Hippocampal formation (tissue), 2 donors: ENCODE data around the gene EPB41L2.
"Not testable (repeated sequence)": the region's sequence is repeated elsewhere in the genome, so short reads cannot be mapped to it uniquely, and the experiment has no call there.

ENCODE experiments used
- DNase-seq, 2 donors: peaks; one replicate each; lab custom pipeline; 2025; lab: John Stamatoyannopoulos, UW

Gene EPB41L2

GRCh38 chr6:131063028-131063763 lies at the start of gene EPB41L2:
Gene EPB41L2, minus strand, starts transcription at chr6:131063245. Its CDS starts 106,760 bp downstream, at chr6:130956485.
- peak; percentile 84 to 89 for DNase-seq

GRCh38 chr6:131112249-131112648 lies 49.2 kb upstream of the EPB41L2 start:
- DNase-seq = no peak

GRCh38 chr6:131107151-131107550 lies 44.1 kb upstream of the EPB41L2 start:
- DNase-seq = no peak

- DNase-seq = peak in 1 of 2 donors; percentile 0
These were observed 40.9 kb upstream of the EPB41L2 start for GRCh38 chr6:131103901-131104300.

- DNase-seq = no peak
These were observed 40.3 kb upstream of the EPB41L2 start for GRCh38 chr6:131103296-131103695.

- no peak for DNase-seq
These were observed 39.1 kb upstream of the EPB41L2 start for GRCh38 chr6:131101911-131102680.

GRCh38 chr6:131096786-131097185 lies 33.7 kb upstream of the EPB41L2 start:
- DNase-seq = no peak

- DNase-seq = no peak
These were observed 30.3 kb upstream of the EPB41L2 start for GRCh38 chr6:131093334-131093733.

GRCh38 chr6:131091944-131092343 lies 28.9 kb upstream of the EPB41L2 start:
- not testable (repeated sequence) for DNase-seq

GRCh38 chr6:131090339-131090738 lies 27.3 kb upstream of the EPB41L2 start:
- not testable (repeated sequence) for DNase-seq

- DNase-seq = no peak
These were observed 21.9 kb upstream of the EPB41L2 start for GRCh38 chr6:131084982-131085381.

GRCh38 chr6:131083687-131084086 lies 20.6 kb upstream of the EPB41L2 start:
- no peak for DNase-seq

- no peak for DNase-seq
These were observed 19.3 kb upstream of the EPB41L2 start for GRCh38 chr6:131082335-131082734.

GRCh38 chr6:131080084-131080483 lies 17.0 kb upstream of the EPB41L2 start:
- DNase-seq = no peak

GRCh38 chr6:131073577-131073976 lies 10.5 kb upstream of the EPB41L2 start:
- DNase-seq = no peak

GRCh38 chr6:131070061-131070460 lies 7.0 kb upstream of the EPB41L2 start:
- no peak for DNase-seq

GRCh38 chr6:131068165-131068564 lies 5.1 kb upstream of the EPB41L2 start:
- DNase-seq = no peak

- no peak for DNase-seq
These were observed 4.5 kb upstream of the EPB41L2 start for GRCh38 chr6:131067521-131067920.

- DNase-seq = no peak
These were observed 2.8 kb upstream of the EPB41L2 start for GRCh38 chr6:131065824-131066171.

- no peak for DNase-seq
These were observed 2.2 kb upstream of the EPB41L2 start for GRCh38 chr6:131065112-131065823.

- peak in 1 of 2 donors; percentile 53 for DNase-seq
These were observed 773 bp upstream of the EPB41L2 start for GRCh38 chr6:131063764-131064272.

GRCh38 chr6:131062241-131063027 lies 611 bp downstream of the EPB41L2 start:
- DNase-seq = peak in 1 of 2 donors; percentile 44
